ENCODE results near the gene MYMK.

DNA sequence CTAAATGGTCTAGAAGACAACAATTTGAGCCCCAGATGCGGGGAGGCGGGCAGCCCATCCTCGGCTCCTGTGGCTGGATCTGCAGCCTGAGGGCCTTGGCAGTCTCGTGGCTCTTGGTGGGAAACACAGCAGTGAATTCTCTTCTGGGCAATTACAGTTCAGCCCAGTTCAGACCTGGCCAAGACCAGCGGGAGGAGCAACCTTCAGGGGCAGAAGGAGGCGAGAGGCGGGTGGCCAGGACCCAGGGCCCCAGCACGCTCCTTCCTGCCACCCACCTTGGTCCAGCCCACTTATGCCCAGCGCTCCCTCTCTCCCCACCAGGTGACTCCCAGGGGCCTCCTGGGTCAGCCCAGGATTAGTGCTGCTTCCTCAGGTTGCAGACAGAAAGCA is 7.8 kb downstream of the MYMK start:
- TF ChIP-seq, protein P1, sequence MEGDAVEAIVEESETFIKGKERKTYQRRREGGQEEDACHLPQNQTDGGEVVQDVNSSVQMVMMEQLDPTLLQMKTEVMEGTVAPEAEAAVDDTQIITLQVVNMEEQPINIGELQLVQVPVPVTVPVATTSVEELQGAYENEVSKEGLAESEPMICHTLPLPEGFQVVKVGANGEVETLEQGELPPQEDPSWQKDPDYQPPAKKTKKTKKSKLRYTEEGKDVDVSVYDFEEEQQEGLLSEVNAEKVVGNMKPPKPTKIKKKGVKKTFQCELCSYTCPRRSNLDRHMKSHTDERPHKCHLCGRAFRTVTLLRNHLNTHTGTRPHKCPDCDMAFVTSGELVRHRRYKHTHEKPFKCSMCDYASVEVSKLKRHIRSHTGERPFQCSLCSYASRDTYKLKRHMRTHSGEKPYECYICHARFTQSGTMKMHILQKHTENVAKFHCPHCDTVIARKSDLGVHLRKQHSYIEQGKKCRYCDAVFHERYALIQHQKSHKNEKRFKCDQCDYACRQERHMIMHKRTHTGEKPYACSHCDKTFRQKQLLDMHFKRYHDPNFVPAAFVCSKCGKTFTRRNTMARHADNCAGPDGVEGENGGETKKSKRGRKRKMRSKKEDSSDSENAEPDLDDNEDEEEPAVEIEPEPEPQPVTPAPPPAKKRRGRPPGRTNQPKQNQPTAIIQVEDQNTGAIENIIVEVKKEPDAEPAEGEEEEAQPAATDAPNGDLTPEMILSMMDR (IDR thresholded peaks at IDR 0.05) = no peak
- TF ChIP-seq POLR2A (IDR thresholded peaks at IDR 0.05) (no peak), POLR2AphosphoS5 (IDR thresholded peaks at IDR 0.05) (no peak)

All from stomach (tissue), 4 donors.